GM12875 (cell line): ENCODE data around the gene TLCD1.

ENCODE experiments used
- H3K4me3 ChIP-seq: one replicate; pipeline ENCODE4 v1.5.1; 2011; ENCODE audit warnings: low read depth, low read length, control low read depth
- CTCF ChIP-seq: IDR thresholded peaks from 2 replicates; pipeline ENCODE4 v1.5.1; 2011; ENCODE audit warnings: low read depth, mild to moderate bottlenecking, control low read depth, inconsistent platforms, low read length, moderate library complexity, borderline replicate concordance; ENCODE audit not compliant: insufficient read depth

The TLCD1 gene

GRCh38 chr17:28700830-28701492 is 25.1 kb downstream of the TLCD1 start:
- H3K4me3 ChIP-seq: no peak overlapping the region
- TF ChIP-seq CTCF: no peak

GRCh38 chr17:28700278-28700677 is 25.8 kb downstream of the TLCD1 start:
- no peak overlapping the region for H3K4me3 ChIP-seq
- TF ChIP-seq CTCF: no peak

GRCh38 chr17:28698253-28698941 is 27.6 kb downstream of the TLCD1 start:
- no peak overlapping the region for H3K4me3 ChIP-seq
- no peak for TF ChIP-seq CTCF

GRCh38 chr17:28693869-28694268 is 32.2 kb downstream of the TLCD1 start:
- no peak for TF ChIP-seq CTCF
- H3K4me3 ChIP-seq: no peak overlapping the region

GRCh38 chr17:28689011-28689410 is 37.0 kb downstream of the TLCD1 start:
- H3K4me3 ChIP-seq: no peak overlapping the region
- no peak for TF ChIP-seq CTCF

GRCh38 chr17:28688481-28688880 is 37.6 kb downstream of the TLCD1 start:
- H3K4me3 ChIP-seq: no peak overlapping the region
- no peak for TF ChIP-seq CTCF

GRCh38 chr17:28686296-28686695 is 39.7 kb downstream of the TLCD1 start:
- TF ChIP-seq CTCF: no peak
- no peak overlapping the region for H3K4me3 ChIP-seq
